Thyroid gland (tissue), 4 donors: ENCODE results near the gene GTF2B. TPM values are rescaled to one million over a fixed set of nuclear protein-coding genes. Genes with fewer than 3 reads are reported as not detected.
"Not testable (repeated sequence)": the region's sequence is repeated elsewhere in the genome, so short reads cannot be mapped to it uniquely, and the experiment has no call there.

ENCODE experiments used
- DNase-seq, 2 donors: peaks; one replicate each; pipeline ENCODE4 v3.0.0-alpha.2; 2019
- H3K27ac ChIP-seq, 3 donors: fragments of 200-600 bp; sonication (generic); 1 replicate in 2 of 3; 2 replicates in 1 of 3; pipeline ENCODE4 v1.5.1; 2016 to 2019; ENCODE audit warnings: mild to moderate bottlenecking in 1 of 3, moderate library complexity in 1 of 3
- H3K27me3 ChIP-seq: fragments of 200-600 bp; sonication (generic); one replicate; pipeline ENCODE4 v1.5.1; 2019
- H3K36me3 ChIP-seq, 2 donors: fragments of 200-600 bp; sonication (generic); one replicate each; pipeline ENCODE4 v1.5.1; 2016 to 2019
- H3K4me1 ChIP-seq, 2 donors: fragments of 200-600 bp; sonication (generic); one replicate each; pipeline ENCODE4 v1.5.1; 2017 to 2019
- H3K4me3 ChIP-seq, 3 donors: fragments of 200-600 bp; sonication (generic); replicated peaks in 1 of 3; 1 replicate in 2 of 3; 2 replicates in 1 of 3; pipeline ENCODE4 v1.5.1; 2016; ENCODE audit warnings: mild to moderate bottlenecking in 1 of 3
- H3K9me3 ChIP-seq: fragments of 200-600 bp; sonication (generic); one replicate; pipeline ENCODE4 v1.5.1; 2017
- POLR2A ChIP-seq, 2 donors: fragments of 450-650 bp; IDR thresholded peaks; one replicate each; pipeline ENCODE4 v1.6.1; 2017; ENCODE audit warnings: antibody characterized with exemption in 2 of 2, mild to moderate bottlenecking in 2 of 2, moderate library complexity in 1 of 2
- WGBS, 2 donors: methylation state at CpG; one replicate each; pipeline ENCODE4 v1.1.5; 2017; 5-methylcytosine and 5-hydroxymethylcytosine counted together
- intact Hi-C: fragments of 100-400 bp; cut with DNase I; formaldehyde crosslinking; loops from one replicate; pipeline ENCODE4 v1.15.1; 2023
- total RNA-seq, 4 donors: library from RNA; depleted of rRNA; stranded (reverse); fragments of >200 nt; gene quantifications; one replicate each; pipeline ENCODE4 v1.2.3, GENCODE V29; 2016
- TF ChIP-seq, protein P1 (sequence below), 6 experiments: fragments of 200-600 bp in 3 of 6; fragments of 450-650 bp in 3 of 6; sonication (generic) in 3 of 6; IDR thresholded peaks; one replicate each; pipeline ENCODE4 v1.5.1; 2016 to 2019; ENCODE audit warnings: antibody characterized with exemption in 6 of 6, mild to moderate bottlenecking in 2 of 6, inconsistent platforms in 1 of 6, moderate library complexity in 1 of 6

Gene GTF2B
- total RNA-seq, result 10 to 100 TPM; 33.1 to 53.8 (median 39.0) TPM

GRCh38 chr1:88891318-88891950, at the start of gene GTF2B:
TSS of gene GTF2B (minus strand) at chr1:88891567. CDS start at chr1:88891499, 68 bp downstream.
- peak within 1 kb of the TSS; percentile 92 to 97 (median 95) for H3K4me3 ChIP-seq
- H3K9me3 ChIP-seq, result no peaks in the 10 kb centered on the region
- TF ChIP-seq POLR2A (IDR thresholded peaks at IDR 0.05), result peak; percentile 16 to 91
- TF ChIP-seq, protein P1, sequence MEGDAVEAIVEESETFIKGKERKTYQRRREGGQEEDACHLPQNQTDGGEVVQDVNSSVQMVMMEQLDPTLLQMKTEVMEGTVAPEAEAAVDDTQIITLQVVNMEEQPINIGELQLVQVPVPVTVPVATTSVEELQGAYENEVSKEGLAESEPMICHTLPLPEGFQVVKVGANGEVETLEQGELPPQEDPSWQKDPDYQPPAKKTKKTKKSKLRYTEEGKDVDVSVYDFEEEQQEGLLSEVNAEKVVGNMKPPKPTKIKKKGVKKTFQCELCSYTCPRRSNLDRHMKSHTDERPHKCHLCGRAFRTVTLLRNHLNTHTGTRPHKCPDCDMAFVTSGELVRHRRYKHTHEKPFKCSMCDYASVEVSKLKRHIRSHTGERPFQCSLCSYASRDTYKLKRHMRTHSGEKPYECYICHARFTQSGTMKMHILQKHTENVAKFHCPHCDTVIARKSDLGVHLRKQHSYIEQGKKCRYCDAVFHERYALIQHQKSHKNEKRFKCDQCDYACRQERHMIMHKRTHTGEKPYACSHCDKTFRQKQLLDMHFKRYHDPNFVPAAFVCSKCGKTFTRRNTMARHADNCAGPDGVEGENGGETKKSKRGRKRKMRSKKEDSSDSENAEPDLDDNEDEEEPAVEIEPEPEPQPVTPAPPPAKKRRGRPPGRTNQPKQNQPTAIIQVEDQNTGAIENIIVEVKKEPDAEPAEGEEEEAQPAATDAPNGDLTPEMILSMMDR (IDR thresholded peaks at IDR 0.05), result peak in 1 of 6 experiments; percentile 10
- H3K4me1 ChIP-seq, result peaks cover 17 to 22% of the 10 kb centered on the region in 2 donors
- intact Hi-C loops, result no loop called here
- H3K27ac ChIP-seq, result peak within 1 kb of the TSS; percentile 90 to 95 (median 94)
- 0 to 1% methylated on average over 44 to 47 of the region's 47 CpGs for WGBS, 2 donors
- peak; percentile 91 for DNase-seq
- H3K27me3 ChIP-seq, result no peaks in the 10 kb centered on the region
- peaks cover 5 to 6% of the 10 kb centered on the region in 2 donors for H3K36me3 ChIP-seq

GRCh38 chr1:88938528-88938927, 47.2 kb upstream of the GTF2B start:
- peaks cover 24 to 44% of the 10 kb centered on the region in 2 donors for H3K36me3 ChIP-seq
- intact Hi-C loops, H3K27me3 ChIP-seq, H3K27ac ChIP-seq, H3K4me3 ChIP-seq, DNase-seq, H3K9me3 ChIP-seq, H3K4me1 ChIP-seq: not testable (repeated sequence)
- whole genome bisulfite sequencing, 2 donors, result 95 to 98% methylated on average over 1 of the region's 1 CpG

DNA sequence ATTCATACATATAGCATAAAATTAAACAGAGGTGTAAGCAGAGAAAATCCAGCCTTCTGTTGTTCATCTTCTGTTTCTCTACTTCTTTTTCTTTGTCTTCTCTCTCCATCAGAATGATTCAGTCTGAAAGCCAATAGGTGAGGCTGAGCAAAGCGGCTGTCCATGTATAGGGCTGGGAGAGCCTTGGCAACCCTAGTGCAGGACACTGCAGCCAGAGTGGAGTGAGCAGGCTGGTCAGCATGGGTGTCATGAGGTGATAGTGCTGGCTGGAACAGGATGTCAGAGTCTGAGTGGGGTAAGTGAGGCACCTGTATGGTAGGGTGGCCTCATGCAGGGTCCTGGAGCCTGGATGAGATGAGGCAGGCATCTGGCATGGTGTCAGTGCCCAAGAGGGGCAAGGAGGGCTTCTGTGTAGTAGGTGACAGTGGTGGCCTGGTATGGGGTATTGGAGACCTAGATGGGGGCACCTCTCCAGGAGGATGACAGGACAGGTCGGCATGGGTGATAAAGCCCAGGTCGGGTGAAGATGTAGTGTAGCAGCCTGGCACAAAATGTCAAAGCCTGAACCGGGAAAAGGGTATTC, 45.5 kb upstream of the GTF2B start:
- Histone ChIP-seq H3K4me1 (no peaks in the 10 kb centered on the region), H3K36me3 (peaks cover 15 to 38% of the 10 kb centered on the region in 2 donors), H3K27ac (no peak overlapping the region), H3K4me3 (no peak overlapping the region), H3K27me3 (no peaks in the 10 kb centered on the region), H3K9me3 (no peaks in the 10 kb centered on the region)
- TF ChIP-seq, protein P1 (IDR thresholded peaks at IDR 0.05), result no peak
- no peak for TF ChIP-seq POLR2A (IDR thresholded peaks at IDR 0.05)
- 88 to 89% methylated on average over 4 of the region's 4 CpGs for WGBS, 2 donors
- no peak for DNase-seq
- intact Hi-C loops, result no loop called here

- Histone ChIP-seq H3K27me3 (no peaks in the 10 kb centered on the region), H3K27ac (no peak overlapping the region), H3K36me3 (peaks cover 15 to 35% of the 10 kb centered on the region in 2 donors), H3K9me3 (no peaks in the 10 kb centered on the region), H3K4me3 (no peak overlapping the region), H3K4me1 (no peaks in the 10 kb centered on the region)
- intact Hi-C loops, result no loop called here
- DNase-seq, result no peak
- TF ChIP-seq, protein P1 (IDR thresholded peaks at IDR 0.05), result no peak
- no peak for TF ChIP-seq POLR2A (IDR thresholded peaks at IDR 0.05)
Observed at GRCh38 chr1:88936223-88936523, 44.8 kb upstream of the GTF2B start.

DNA sequence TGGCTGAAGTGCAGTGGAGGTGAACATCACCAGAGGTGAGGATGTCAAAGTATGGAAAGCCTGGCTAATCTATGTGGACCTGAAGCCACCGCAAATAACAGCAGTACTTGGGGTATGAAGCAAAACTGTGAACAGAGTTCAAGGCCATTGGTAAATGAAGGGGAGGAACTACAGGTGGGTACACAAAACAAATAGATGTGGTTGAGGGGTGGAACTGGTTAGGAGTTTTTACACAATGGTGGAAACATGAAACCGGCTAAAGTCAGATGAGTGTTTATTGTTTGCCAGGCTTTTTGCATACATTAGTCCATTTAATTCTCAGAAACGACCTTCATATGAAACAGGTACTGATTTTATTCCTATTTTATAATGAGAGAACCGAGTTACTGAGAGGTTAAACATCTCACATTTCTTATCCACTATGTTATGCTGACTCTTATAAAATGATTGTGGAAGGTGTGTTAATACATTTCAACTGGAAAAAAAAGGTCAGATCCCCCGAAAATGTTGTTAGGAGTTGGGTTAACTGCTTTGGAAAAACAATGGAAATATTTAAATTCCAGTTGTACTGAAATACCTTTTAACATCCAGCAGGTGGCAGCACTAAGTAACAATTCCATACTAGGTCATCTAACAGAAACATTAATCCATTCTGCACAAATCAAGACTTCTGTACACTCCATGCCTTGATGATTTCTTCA, 44.3 kb upstream of the GTF2B start:
- intact Hi-C loops, result no loop called here
- no peak overlapping the region for H3K4me3 ChIP-seq
- H3K27me3 ChIP-seq, result no peaks in the 10 kb centered on the region
- TF ChIP-seq POLR2A (IDR thresholded peaks at IDR 0.05), result no peak
- TF ChIP-seq, protein P1 (IDR thresholded peaks at IDR 0.05), result peak; percentile 34 to 73 (median 56)
- 72 to 73% methylated on average over 5 of the region's 5 CpGs for WGBS, 2 donors
- peaks cover 10 to 32% of the 10 kb centered on the region in 2 donors for H3K36me3 ChIP-seq
- no peak overlapping the region for H3K27ac ChIP-seq
- no peak for DNase-seq
- no peaks in the 10 kb centered on the region for H3K9me3 ChIP-seq
- H3K4me1 ChIP-seq, result no peaks in the 10 kb centered on the region

- intact Hi-C loops, H3K27me3 ChIP-seq, H3K4me3 ChIP-seq, H3K9me3 ChIP-seq, H3K27ac ChIP-seq, DNase-seq, H3K4me1 ChIP-seq: not testable (repeated sequence)
- H3K36me3 ChIP-seq, result peaks cover 4 to 11% of the 10 kb centered on the region in 2 donors
- 94 to 95% methylated on average over 7 of the region's 7 CpGs for WGBS, 2 donors
Observed at GRCh38 chr1:88930176-88930575, 38.8 kb upstream of the GTF2B start.
